HG03575 (cell line): Measurements from ENCODE around the gene FSCN2.

Source experiments
- ATAC-seq: cut with Tn5 transposase; IDR thresholded peaks from one replicate; pipeline ENCODE4 v1.9.1; 2021; ENCODE audit not compliant: unreplicated experiment, insufficient number of reproducible peaks, low FRiP score; ENCODE audit errors: extremely low read depth

FSCN2 gene

DNA sequence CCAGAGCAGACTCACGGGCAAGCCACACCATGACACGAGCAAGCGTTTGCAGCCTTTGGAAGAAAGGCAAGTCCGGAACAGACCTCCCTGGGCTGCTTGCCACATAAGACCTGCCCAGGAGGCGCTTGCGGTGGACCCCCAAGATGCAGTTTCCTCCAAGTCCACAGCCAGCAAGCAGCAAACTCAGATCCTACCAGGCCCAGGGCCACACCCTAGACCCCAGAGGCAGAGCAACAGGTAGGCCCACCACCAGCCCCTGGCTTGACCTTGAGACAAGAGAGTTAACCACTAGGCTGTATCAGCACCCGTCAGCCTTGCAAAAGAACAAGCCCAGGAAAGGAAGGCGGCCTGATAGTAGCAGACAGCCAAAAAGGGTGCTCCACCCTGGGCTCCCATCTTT lies 21.6 kb downstream of the FSCN2 start:
- no peak for ATAC-seq

DNA sequence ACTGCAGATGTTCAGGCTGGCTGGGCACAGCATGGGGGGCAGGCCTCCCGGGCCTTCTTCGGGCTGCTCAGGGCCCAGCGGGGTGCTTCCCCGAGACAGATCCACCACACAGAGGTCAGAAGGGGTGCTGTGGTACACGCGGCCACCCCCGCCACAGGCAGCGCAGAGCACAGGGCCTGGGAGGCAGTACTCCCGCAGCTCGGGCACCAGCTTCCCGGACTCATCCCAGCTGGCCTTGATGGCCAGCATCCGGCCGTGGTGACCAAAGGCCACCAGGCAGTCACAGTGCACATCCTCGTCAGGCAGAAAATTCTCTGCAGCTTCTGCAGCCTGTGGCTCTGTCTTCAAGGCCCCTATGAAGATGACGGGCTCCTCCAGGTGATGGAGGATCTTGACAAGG lies 22.1 kb downstream of the FSCN2 start:
- ATAC-seq = no peak

DNA sequence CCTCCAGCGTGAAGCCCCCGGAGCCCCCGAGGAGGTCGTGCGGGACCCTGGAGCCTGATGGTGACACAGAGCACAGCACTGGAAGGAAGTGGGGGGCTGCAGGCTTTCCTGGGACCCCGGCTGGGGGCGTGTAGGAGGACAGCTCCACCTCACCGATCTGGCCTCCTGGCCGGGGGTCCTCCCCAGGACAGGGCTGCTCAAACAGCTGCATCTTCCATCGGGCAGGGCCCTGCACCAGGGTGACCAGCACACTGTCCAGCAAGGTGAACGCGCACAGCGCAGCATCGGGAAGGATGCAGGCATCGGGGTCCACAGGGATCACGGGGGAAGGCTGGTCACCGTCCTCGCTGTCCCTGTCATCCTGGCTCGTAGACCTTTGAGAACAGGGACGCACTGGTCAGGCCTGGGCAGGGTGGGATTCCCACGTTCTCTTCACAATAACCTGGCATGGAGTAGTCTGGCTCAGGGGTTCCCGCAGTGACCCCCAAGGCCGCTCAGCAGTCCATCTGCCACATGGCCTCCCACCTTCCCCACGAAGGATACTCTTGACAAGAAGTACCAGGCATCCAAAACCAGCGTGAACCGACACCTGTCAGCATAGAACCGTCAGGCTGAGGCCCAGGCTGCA lies 22.8 kb downstream of the FSCN2 start:
- no peak for ATAC-seq

DNA sequence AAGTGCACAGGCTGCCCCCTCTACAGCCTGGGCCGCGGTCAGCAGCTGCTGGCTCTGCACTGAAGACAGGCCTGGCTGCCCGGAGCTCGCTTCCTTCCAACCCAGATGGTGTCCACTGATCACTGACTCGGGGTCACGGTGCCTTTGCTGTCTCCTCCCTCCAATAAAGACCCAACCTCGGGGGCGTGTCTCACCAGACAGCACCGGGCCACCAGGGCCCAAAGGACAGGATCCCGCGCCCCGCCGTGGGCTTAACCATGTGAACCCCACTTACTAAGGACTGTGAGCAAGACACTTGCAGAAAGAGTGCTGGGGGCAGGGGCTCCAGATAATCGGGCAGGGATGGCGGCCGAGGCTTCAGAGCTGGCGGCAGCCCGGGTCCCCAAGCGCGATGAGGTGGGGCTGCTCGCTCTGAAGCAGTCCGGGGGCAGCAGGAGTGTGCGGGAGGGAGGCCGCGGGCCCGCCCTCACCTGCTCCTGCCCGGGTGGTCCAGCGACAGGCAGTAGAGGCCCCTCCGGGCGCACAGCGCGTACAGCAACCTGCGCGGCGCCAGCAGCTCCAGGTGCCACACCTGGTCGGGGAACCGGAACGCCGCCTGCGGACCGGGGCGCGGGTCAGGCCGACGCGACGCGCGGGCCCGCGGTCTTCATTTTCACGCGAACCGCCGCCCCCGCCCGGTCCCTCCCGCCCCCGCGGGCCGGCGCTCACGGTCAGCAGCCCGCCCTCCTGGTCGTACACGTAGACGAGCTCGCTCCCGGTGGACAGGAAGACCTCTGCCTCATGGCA lies 23.5 kb downstream of the FSCN2 start:
- ATAC-seq = no peak

DNA sequence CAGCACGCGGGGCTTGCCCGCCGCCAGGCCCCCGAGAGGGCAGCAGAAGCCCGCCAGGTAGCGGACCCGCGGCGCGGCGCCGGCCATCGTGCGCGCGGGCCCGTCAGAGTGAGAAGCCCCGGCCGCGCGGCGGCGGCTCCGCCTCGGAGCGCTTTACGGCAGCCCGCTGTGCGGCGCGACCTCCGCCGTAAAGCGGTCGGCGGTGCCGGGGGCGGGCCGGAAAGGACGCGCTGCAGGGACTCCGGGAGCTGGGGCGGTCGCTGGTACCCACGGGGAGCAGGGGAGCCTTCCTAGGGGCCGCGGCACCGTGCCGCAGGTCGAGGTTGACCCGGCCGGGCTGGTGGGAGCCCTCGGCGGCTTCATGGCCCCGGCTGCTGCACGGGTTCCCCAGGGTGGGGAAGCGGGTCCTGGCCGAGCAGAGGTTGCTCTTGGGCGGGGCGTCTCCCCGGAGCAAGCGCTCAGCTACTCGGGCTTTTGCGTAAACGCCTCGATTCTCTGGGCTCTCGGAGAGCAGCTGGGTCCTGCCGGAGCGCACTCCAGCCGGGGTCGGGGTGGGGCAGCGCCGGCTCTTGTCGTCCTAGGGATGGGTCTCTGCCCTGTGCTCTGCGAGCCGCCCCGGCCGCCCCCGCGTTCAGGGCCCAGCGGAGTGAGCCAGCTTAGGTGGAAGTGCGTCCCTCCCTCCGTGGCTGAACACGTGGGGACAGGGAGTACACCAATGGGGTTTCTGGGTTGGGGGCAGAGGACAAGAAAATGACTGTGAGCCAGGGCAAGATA lies 24.3 kb downstream of the FSCN2 start, which contains the start of gene FAAP100:
FAAP100 (minus strand) TSS at position 110 of the 774 bp plus-strand sequence; CDS start at position 87, 23 bp downstream.
- ATAC-seq = no peak

DNA sequence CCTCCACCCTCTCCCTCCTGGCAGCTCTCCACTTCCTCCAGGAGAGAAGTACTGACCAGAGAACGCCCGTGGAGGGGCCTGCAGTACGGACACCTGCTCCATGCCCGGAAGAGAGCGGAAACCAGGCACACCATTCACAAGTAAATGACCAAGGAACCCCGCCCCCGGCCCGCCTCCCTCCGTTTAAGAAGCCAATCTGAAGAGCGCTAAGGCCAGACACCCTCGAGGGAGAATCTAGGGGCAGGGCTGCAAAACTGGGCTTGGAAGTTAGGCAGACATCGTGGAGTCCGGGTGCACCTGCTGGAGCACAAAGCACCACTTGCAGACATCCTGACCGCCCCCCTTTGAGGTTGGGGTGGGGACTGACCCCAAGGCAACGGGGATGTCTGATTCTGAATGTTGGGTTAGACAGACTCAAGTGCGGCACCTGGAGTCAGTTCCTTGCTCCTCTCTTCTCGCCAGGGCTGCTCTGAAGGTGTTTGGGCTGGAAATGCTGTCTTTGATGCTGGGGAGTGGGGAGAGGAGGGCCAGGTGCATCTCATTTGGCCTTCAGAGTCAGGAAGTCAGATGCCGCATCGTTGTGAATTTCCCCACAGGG lies 24.9 kb downstream of the FSCN2 start:
- no peak for ATAC-seq

DNA sequence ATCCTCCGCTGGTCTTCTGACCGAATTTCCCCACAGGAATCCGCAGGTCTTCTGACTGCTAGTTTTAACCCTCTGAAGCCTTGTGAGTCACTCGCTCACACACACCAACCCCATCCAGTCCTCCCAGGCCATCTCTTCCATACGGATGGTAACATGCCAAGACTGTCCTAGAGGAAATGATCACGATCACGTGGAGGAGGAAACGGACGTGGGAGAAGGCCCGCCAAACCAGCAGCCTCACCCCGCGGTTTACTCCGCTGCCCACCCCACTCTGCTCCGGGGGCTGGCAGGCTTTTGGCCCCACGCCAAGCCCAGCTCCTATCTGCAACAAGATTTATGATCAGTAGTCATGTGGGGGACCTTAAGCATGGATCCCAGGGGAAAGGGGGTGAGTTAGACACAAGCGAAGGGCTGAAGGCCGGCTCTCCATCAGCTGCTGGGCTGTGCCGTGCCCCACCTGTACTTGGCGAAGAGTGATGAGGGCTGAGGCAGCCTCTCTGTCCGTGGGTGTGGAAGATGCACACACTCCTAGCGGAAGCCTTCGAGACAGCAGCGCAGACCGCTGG lies 25.5 kb downstream of the FSCN2 start:
- no peak for ATAC-seq

DNA sequence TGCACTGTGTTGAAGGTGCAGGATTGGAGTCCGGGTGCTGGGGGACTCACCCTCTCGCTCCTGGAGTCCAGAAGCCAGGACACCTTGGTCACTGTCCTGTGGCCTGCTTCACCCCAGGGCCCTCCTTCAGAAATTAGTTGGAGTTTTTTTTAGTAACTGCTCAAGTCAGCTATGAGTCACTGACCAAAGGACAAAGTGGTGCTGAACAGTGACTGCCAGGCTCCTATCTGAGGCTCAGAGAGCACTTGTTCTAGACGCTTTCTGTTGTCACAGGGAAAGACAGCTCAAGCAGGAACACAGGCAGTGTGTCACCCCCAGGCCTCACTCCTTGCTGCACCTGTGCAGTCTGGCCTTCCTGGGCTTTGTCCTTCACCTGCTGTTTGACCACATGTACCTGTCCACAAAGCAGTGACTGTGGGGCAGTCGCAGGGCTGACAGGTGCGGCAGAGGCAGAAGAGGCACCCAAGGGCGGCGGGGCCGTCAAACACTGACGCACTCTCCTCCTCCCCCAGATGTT lies 28.1 kb downstream of the FSCN2 start:
- no peak for ATAC-seq

DNA sequence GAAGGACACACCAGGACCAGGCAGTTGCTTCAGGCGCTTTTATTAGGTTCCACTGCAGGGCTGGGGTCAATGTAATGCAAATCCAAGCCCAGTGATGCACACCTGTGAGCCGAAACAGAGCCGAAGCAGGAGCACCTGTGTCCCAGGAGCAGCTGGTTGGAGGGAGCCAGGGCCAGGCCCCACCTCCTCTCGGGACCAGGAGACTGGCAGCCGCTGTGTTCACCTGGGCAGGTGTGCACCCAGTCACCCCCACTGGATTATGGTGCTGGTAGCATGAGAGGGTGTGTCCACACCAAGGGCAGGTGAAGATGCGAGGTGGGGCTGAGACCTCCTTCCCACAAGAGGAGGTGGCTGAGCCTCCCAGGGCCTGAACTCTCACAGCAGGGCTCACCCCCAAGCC lies 28.7 kb downstream of the FSCN2 start:
- no peak for ATAC-seq

DNA sequence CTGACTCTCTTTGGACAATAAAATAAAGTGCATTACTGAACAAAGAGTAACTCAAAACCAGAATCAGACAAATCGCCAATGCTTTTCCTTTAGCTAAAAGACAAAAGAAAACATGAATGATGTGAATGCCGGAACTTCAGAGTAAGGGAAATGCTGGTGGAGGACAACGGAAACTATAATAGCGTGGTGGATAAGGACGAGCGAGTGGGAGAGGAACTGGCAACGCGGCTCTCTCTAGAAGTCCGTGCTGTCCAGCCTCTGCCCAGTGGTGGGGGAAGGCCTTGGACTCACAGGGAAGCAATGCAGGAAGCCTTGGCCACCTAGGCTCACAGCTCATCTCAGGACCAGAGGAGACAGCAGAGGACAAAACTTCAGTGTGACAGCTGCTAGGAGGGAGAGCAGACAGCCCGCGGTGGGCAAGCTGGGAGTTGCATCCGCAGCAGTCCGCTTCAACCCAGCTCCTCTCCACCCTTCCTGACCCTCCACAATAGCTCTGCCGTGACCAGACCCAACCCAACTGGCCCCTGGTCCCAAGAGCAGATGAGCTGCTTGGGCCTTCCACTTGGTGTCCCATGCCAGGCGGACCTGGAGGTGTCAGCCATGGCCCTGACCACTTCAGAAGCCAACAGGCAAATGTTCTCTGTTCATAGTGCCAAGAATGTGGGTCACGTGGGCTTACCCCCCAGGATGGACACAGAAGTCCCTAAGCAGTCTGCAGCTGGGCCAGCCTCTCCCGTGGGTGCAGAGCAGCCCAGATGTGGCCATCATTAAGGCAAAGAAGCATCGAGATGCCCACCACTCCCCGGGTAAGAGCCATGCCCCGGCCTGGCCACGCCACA lies 29.3 kb downstream of the FSCN2 start:
- no peak for ATAC-seq

DNA sequence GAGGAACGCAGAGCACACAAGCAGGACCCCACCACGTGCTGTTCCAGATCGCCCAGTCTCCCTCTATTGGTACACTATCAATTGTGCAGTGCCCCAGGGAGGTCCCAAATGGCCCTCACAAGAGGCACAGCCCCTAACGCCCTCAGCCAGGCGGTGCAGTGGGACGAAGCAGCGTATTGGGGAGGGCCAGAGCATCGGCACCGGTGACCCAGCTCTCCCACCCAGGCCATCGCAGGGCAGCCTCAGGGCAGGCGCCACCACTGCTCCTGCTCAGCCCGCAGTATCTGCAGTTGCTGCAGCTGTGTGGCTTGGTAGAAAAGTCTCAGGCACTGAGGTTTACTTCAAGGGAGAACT lies 29.9 kb downstream of the FSCN2 start:
- no peak for ATAC-seq

DNA sequence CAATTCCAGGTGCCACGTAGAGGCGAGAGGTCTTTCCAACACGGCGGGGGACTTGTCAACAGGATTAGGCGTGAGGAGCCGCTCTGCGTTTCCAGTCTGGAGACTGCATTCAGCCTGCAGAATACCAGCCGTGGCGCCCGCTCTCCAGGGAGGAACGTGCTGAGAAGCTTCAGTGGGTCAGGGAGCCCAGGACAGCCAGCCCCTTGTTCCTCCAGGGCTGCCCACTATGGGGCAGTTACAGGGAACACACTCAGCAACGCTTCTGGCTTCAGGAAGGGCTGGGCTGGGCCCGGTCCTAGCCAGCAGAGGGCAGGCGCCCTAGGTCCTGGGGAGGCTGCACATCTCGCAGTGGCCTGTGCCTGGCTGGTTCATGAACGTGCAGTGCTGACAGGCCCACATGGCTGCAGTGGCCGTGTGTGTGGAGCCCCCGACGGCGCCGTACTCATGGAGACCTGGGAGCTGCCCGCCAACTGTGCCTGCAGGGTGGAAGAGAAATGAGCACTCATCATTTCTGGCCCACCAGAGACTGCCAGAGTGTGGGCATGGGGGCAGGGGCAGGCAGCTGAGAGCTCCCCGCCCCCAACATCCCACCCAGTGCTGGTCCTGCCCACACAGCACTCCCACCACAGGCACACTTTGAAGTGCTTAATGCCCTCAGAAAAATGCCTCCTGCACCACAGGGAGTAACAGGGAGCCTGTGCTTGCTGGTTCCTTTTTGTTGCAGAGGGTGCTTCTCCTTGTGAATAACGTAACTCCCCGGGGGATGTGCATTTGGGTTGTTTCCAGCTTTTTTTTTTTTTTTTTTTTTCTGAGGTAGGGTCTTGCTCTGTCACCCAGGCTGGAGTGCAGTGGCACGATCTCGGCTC lies 31.0 kb downstream of the FSCN2 start:
- no peak for ATAC-seq

DNA sequence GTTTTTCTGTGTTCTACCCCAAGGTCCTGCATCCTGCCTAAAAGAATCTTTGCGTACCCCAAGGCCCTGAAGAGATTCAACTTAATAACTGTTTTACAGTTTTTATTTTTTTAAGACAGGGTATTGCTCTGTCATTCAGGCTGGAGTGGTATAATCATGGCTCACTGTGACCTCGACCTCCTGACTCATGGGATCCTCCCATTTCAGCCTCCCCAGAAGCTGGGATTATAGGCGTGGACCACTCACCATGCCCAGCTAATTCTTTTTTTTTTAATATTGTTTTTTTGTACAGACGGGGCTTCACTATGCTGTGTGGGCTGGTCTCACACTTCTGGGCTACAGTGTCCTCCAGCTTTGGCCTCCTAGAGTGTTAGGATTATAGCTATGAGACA lies 33.3 kb downstream of the FSCN2 start:
- ATAC-seq = no peak

DNA sequence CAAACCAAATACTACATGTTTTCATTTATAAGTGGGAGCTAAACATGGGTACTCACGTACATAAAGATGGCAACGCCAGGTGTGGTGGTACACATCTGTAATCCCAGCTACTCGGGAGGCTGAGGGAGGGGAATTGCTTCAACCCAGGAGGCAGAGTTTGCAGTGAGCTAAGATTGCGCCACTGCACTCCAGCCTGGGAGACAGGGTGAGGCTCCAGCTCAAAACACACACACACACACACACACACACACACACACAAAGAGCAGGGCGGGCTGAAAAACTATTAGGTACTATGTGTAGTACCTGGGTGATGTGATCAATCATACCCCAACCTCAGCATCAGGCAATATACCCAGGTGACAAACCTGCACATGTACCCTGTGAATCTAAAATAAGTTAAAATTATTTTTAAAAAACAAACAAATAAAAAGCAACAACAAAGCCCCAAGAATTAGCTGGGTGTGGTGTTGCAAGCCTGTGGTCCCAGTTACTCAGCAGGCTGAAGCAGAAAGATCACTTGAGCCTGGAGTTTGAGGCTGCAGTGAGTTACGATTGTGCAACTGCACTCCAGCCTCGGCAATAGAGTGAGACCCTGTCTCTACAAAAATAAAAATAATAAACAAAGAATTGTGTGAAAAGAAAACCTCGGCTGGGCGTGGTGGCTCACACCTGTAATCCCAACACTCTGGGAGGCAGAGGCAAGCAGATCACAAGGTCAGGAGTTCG lies 35.8 kb downstream of the FSCN2 start:
- ATAC-seq = no peak

DNA sequence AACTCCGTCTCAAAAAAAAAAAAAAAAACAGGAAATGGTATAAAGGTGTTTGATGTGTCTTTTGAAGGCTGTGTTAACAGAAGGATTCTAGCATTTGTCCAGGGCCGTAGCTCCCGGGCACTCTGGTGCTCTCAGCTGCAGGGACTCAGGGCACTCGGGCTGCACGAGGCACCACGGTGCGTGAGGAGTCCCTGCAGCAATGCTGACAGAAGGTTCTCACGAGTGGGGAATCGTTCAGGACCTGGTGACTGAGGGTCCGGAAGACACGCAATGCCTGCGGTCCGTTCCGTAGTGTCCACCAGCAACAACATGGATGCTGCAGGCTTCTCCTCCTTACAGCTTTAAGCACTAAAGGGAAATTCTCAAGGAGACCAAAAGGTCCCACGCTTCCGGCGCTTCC lies 36.6 kb downstream of the FSCN2 start:
- ATAC-seq = no peak

DNA sequence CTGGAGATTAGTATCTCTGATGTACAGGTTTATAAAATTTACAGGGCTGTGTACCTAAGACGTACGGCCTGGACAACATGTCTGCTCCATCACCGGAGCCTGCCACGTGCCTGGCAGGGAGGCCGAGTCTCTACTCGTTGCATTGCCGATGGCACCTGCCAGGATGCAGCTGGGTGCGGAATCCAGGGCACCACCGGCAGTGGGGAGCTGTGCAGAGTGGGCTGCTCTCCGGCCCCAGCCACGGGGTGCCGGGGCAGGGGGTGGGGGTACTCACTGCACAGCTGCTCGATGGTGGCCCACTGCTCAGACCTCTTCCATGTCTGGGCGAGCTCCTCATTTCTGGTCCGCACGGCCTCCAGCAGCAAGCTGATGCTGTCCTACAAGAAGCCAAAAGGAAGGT lies 37.1 kb downstream of the FSCN2 start:
- no peak for ATAC-seq
